Globus pallidus (tissue), 1 donor: ENCODE data around the gene EPHX1.
A peak's percentile ranks its signal among the peaks of the same experiment; 100 is the strongest.
"Not testable (repeated sequence)": the region's sequence is repeated elsewhere in the genome, so short reads cannot be mapped to it uniquely, and the experiment has no call there.

Experiments
- DNase-seq: peaks from one replicate; pipeline ENCODE4 v3.0.0-alpha.2; 2015; ENCODE audit warnings: low spot score

The EPHX1 gene

GRCh38 chr1:225809842-225810578, at the start of gene EPHX1:
Gene EPHX1, plus strand, starts transcription at chr1:225810124. Its CDS starts 18,606 bp downstream, at chr1:225828730.
- DNase-seq = peak; percentile 81

DNA sequence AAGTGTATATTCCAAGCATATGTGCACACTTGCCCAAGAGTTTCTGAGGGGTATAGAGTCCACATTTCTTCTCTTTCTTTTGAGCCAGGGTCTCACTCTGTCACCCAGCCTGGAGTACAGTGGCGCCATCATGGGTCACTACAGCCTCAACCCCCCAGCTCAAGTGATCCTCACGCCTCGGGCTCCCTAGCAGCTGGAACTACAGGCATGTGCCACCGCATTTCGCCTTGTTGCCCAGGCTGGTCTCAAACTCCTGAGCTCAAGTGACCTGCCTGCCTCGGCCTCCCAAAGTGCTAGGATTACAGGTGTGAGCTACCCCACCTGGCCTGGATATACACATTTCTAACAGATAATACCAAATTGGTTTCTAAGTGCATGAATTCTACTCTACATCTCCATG, 49.4 kb upstream of the EPHX1 start:
- DNase-seq = no peak

DNA sequence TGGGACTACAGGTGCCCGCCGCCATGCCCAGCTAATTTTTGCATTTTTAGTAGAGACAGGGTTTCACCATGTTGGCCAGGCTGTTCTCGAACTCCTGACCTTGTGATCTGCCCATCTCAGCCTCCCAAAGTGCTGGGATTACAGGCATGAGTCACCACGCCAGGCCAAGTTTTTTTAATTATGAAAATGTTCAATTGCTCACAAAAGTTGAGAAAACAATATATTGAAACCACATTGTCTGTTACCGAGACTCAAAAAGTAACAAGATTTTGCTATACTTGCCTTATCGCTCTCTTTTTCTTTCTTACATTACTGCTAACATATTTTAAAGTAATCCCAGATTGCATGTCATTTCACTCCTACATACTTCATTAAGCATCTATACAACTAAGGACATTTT, 48.5 kb upstream of the EPHX1 start:
- DNase-seq = not testable (repeated sequence)

DNA sequence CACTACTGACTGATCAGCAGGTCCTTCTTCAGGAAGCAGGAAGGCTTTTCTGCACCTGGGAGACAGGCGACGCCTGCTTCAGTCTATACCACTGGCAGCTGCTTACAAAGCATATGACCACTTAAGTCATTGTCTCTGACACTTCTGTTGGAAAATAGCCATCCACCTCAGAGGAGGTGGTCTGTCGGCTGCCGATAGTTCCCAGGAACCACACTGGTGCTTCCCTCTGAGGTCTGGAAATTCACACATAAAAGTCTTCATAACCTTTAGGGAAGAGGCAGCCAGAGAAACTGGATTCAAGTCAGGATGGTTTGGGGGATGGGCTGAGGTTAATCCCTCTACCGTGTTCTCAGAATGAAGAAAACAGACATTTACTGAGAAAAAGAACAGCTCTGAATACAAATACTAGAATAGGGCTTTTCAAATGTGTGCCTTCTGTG, 47.9 kb upstream of the EPHX1 start:
- no peak for DNase-seq

DNA sequence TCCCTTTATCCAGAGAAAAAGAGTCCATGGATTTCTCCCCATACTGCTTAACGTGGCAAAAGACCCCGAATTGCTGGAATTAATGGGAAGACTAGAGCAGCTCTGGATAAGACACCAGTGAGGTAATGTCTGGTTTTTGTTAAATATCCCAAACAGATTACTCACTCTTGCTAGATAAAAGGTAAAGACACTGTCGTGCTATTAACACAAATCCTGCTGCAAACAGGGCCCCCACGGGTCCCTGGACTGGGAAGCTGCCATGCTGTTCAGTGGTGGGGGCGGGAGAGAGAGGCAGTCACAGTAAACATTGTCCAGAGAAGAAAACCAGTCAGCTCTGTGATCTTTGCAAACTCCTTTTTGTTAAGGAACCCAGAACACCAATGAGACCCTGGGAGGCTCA, 47.5 kb upstream of the EPHX1 start:
- DNase-seq = no peak

DNA sequence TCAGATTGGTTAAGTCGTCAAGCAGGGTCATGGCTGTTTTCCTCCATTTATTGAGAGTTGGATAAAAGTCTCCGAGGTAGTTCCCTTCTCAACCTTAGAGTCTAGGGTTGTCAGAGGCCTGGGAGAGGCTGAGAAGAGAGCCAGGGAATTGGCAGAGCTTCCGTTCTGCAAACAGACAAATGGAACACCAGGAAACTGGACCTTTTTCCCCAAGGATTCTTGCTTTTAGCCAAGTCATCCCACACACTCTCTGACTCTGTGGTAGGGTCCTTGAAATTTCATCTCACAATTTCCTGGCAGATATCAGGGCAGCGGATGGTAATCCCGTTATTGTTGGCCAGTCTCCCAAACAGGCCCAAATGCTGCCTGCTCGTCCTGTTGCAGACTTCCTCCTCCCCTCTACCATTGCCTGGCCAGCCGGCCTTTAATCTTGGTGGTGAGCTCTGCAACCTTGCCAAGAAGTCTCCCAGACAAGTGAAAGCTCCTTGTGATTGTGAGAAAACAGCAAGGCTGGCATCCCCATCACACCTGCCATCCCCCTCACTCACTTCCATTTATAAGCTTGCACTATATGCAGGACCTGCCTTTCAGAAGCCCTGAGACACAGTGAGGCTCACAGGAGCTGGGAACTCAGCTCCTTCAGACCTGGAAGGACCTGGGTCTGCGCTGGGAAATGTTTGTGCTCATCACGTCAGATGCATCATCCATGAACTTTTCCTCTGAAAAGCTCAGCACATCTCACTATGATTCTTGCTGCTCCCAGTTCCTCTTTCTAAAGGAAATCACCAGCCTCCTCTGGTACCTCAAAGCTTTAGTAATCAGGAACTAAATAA, 46.0 kb upstream of the EPHX1 start:
- DNase-seq = no peak

DNA sequence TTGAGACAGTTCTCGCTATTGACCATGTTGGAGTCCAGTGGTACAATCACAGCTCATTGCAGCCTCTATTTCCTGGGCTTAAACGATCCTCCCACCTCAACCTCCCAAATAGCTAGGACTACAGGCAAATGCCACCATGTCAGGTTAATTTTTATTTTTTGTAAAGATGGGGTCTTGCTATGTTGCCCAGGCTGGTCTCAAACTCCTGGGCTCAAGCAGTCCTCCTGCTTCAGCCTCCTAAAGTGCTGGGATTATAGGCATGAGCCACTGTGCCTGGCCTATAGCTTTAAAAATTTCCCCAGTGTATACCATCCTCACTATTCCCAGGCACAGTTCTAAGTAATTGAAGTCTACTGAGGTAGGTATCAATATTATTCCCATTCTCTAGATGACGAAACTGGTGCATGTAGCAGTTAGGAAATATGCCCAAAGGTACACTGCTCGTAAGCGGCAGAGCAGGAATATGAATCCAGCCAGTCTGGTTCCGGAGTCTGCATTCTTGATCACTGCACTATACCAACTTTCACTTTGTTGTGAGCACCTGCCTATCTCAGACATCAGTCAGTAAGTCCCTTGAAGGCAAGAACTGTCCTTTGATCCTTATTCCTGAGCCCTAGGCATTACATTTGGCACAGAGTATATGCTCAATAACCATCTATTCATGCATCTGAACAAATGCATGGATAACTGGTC, 43.8 kb upstream of the EPHX1 start:
- DNase-seq = no peak

DNA sequence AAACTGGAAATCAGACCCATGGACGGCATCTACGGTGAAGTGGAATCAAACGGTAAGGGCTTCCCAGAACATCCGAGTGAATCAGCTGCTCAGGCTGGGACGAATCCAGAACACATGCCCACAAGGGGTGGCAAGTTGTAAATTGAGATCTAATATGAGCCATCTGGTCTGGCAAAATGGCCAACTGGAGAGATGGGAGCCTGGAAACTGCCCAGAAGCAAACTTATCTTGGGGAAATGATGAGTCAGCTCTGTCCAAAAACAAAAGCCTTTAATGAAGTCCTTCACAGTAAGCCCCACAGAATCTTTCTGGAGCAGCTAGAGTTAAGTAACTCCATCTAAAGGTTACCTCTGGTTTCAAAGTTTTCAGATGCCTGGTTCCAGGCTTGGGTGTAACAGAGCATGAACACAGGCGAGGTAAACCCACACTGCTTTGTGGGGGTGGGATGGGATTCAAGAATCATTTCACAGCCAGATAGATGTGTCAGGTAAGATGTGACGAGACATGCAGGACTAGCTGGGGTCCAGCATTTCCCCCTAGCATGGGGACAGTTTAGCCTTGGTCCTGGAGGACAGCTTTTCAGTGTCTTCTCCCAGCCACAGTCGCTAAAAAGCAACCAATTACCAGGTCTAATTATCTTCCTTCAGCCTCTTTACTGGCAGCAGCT, 42.8 kb upstream of the EPHX1 start:
- no peak for DNase-seq

GRCh38 chr1:225767634-225768540, 42.0 kb upstream of the EPHX1 start:
- DNase-seq = no peak

- DNase-seq = no peak
Measured at GRCh38 chr1:225768662-225769426, 41.1 kb upstream of the EPHX1 start.

DNA sequence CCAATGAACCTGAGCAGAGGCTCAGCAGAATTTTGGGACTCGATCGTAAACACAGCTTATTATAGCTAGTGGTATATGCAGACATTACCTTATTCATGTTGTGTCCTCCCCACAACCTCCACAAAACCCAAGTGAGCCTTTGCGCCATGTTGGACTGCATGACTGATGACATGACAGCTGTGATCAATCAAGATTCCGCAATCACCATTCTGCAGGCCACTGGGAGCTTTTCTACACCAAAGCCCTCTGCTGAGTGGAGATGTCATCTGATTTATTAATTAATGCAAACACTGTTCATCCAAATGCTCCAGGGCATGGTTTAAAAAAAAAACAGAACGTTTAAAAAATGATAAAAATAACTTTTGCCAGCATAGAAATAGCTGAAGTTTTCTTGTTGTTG, 40.2 kb upstream of the EPHX1 start:
- no peak for DNase-seq

DNA sequence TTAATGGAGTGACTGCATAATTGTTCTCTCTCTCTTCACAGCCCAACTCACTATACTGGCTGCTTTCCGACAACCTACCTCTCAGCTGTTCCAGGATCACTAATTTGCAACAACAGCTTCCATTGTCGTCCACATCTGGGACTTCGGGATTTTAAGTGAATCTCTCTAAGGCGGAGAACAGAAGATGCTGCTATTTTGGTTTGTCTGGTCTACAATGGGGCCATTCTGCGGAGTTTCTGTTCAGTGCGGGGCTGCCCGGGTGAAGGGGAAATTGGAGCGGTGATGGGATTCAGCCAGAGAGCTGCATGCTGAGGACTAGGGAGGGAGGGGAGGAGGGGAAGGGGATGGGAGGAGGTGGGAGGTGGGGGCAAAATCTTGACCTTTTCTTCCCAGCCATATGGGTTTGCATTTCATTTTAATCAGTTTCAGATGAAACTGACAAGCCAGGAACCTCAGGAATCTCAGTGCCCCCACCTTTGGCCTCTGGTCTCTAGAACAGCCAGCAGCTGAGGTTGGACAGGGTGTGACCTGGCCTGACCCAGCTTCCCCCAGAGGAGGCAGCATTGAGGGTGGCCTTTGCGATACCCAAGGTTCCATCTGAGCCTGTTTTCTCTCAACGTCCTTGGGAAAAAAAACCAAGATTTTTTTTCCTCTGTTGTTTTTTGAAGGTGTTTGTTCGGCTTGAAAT, 39.2 kb upstream of the EPHX1 start:
- DNase-seq = no peak

DNA sequence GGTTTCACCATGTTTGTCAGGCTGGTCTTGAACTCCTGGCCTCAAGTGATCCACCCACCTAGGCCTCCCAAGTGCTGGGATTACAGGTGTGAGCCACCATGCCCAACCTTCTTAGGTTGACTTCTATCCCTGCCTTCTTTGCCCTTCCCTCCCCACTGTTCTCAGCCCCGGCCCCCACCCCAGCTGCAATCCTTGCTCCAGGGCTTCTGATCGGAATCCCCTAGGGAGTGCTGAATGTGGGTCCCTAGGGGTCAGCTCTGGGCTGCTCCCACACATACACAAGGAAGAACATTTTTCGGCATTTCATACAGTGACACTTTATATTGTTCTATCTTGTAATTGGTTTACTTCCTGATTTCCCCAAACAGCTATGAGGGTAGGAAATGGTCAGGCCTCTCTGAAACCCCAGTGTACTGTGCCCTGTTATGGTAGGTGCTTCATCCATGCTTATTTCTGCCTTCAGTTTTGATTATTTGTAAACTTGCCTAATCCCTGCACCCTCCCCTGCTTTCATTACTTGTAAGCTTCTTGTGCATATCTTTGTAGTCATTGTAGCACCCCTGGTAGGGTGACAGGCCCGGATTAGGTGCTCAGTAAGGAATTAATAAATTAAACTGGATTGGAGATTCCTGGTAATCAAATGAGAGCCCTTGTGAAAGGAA, 38.1 kb upstream of the EPHX1 start:
- DNase-seq = no peak

- peak; percentile 87 for DNase-seq
Measured at GRCh38 chr1:225772323-225772768, 37.6 kb upstream of the EPHX1 start.

GRCh38 chr1:225772848-225773247, 37.1 kb upstream of the EPHX1 start:
- DNase-seq = no peak

- DNase-seq = no peak
Measured at GRCh38 chr1:225774281-225775147, 35.4 kb upstream of the EPHX1 start.

GRCh38 chr1:225776294-225776693, 33.6 kb upstream of the EPHX1 start:
- DNase-seq = no peak

- no peak for DNase-seq
Measured at GRCh38 chr1:225777058-225777582, 32.8 kb upstream of the EPHX1 start.
